GM23248 (cell line): ENCODE data around the gene RIMS1. TPM values are rescaled to one million over a fixed set of nuclear protein-coding genes. Genes with fewer than 3 reads are reported as not detected.

Experiments
- DNase-seq: peaks from one replicate; pipeline ENCODE4 v3.0.0-alpha.2; 2015
- H2AFZ ChIP-seq: fragments of 200-600 bp; sonication (generic); 2 replicates; pipeline ENCODE4 v1.6.1; 2016; ENCODE audit warnings: antibody characterized with exemption
- H3F3A ChIP-seq: fragments of 200-600 bp; sonication (generic); 2 replicates; pipeline ENCODE4 v1.6.1; 2016; ENCODE audit warnings: mild to moderate bottlenecking, antibody characterized with exemption, mixed run types; ENCODE audit not compliant: insufficient read depth
- H3K27ac ChIP-seq: fragments of 200-600 bp; sonication (generic); 2 replicates; pipeline ENCODE4 v1.5.1; 2016; ENCODE audit warnings: mild to moderate bottlenecking
- H3K27me3 ChIP-seq: fragments of 200-600 bp; sonication (generic); replicated peaks from 2 replicates; pipeline ENCODE4 v1.6.1; 2016; ENCODE audit warnings: mild to moderate bottlenecking; ENCODE audit not compliant: insufficient read depth
- H3K36me3 ChIP-seq: fragments of 200-600 bp; sonication (generic); 2 replicates; pipeline ENCODE4 v1.6.1; 2016; ENCODE audit warnings: low read depth, mild to moderate bottlenecking
- H3K4me1 ChIP-seq: fragments of 200-600 bp; sonication (generic); 2 replicates; pipeline ENCODE4 v1.6.1; 2016; ENCODE audit warnings: mild to moderate bottlenecking; ENCODE audit not compliant: insufficient read depth
- H3K4me2 ChIP-seq: fragments of 200-600 bp; sonication (generic); one replicate; pipeline ENCODE4 v1.6.1; 2016; ENCODE audit warnings: mild to moderate bottlenecking; ENCODE audit not compliant: unreplicated experiment
- H3K4me3 ChIP-seq: fragments of 200-600 bp; sonication (generic); 2 replicates; pipeline ENCODE4 v1.5.1; 2016; ENCODE audit warnings: mild to moderate bottlenecking
- H3K79me2 ChIP-seq: fragments of 200-600 bp; sonication (generic); 2 replicates; pipeline ENCODE4 v1.6.1; 2016; ENCODE audit warnings: mild to moderate bottlenecking; ENCODE audit not compliant: insufficient read depth
- H3K9ac ChIP-seq: fragments of 200-600 bp; sonication (generic); 2 replicates; pipeline ENCODE4 v1.6.1; 2016; ENCODE audit warnings: mild to moderate bottlenecking
- H3K9me2 ChIP-seq: fragments of 200-600 bp; sonication (generic); 2 replicates; pipeline ENCODE4 v1.6.1; 2016; ENCODE audit warnings: mixed run types, mild to moderate bottlenecking, moderate library complexity; ENCODE audit not compliant: insufficient read depth
- H3K9me3 ChIP-seq: fragments of 200-600 bp; sonication (generic); one replicate; pipeline ENCODE4 v1.6.1; 2017; ENCODE audit warnings: low read depth
- H4K20me1 ChIP-seq: fragments of 200-600 bp; sonication (generic); 2 replicates; pipeline ENCODE4 v1.6.0; 2016; ENCODE audit not compliant: insufficient read depth
- EZH2 ChIP-seq: fragments of 200-600 bp; sonication (generic); IDR thresholded peaks from 2 replicates; pipeline ENCODE4 v1.6.1; 2018; ENCODE audit warnings: antibody characterized with exemption, mild to moderate bottlenecking; ENCODE audit not compliant: insufficient read depth, poor library complexity, severe bottlenecking
- EZH2phosphoT487 ChIP-seq: fragments of 200-600 bp; sonication (generic); IDR thresholded peaks from 2 replicates; pipeline ENCODE4 v1.6.1; 2018; ENCODE audit warnings: antibody characterized with exemption, moderate library complexity, mild to moderate bottlenecking, low read depth; ENCODE audit not compliant: insufficient read depth
- WGBS, 2 experiments: methylation state at CpG; one replicate each; pipeline ENCODE4 v1.1.6; 2015 to 2017; ENCODE audit warnings: low lambda C conversion rate in 2 of 2, low coverage in 1 of 2; ENCODE audit errors: missing lambda C conversion rate in 2 of 2; 5-methylcytosine and 5-hydroxymethylcytosine counted together
- in situ Hi-C: fragments of 300-500 bp; cut with MboI; formaldehyde crosslinking; loops from 2 replicates; pipeline ENCODE4 v1.15.0; 2020
- polyA plus RNA-seq: library from polyadenylated mRNA; unstranded; fragments of >200 nt; fragmentation: Nextera tagmentation; extraction: Ambion mirVana; gene quantifications from 2 replicates; pipeline ENCODE4 v1.2.1, GENCODE V29; 2016
- total RNA-seq: library from RNA; depleted of rRNA; stranded (reverse); fragments of >200 nt; shearing (Covaris generic); gene quantifications from 2 replicates; pipeline ENCODE4 v1.2.3, GENCODE V29; 2014

The RIMS1 gene
- total and polyA plus RNA-seq, 2 experiments from 2014 or later, result 1.8 to 10.6 TPM

- H3K9ac ChIP-seq, result no peak overlapping the region
- no peak overlapping the region for H3K4me2 ChIP-seq
- whole genome bisulfite sequencing, 2 experiments, result 84 to 90% methylated on average over 3 of the region's 3 CpGs
- H3F3A ChIP-seq, result no peaks in the 10 kb centered on the region
- no peaks in the 10 kb centered on the region for H3K9me2 ChIP-seq
- H3K36me3 ChIP-seq, result no peaks in the 10 kb centered on the region
- no peaks in the 10 kb centered on the region for H4K20me1 ChIP-seq
- in situ Hi-C loops, result no loop called here
- H3K4me3 ChIP-seq, result no peak overlapping the region
- TF ChIP-seq EZH2phosphoT487 (no peak), EZH2 (no peak)
- no peaks in the 10 kb centered on the region for H3K27me3 ChIP-seq
- H3K27ac ChIP-seq, result no peak overlapping the region
- no peaks in the 10 kb centered on the region for H3K79me2 ChIP-seq
- H3K9me3 ChIP-seq, result no peaks in the 10 kb centered on the region
- H2AFZ ChIP-seq, result no peak overlapping the region
- no peak for DNase-seq
- H3K4me1 ChIP-seq, result no peaks in the 10 kb centered on the region
These were observed 487.8 kb downstream of the RIMS1 start for GRCh38 chr6:72374172-72374571.

- in situ Hi-C loops, result no loop called here
- Histone ChIP-seq H3K9ac (no peak overlapping the region), H3K27me3 (no peaks in the 10 kb centered on the region), H3K4me3 (no peak overlapping the region), H2AFZ (0 out of 2 replicates have a peak overlapping the region, but pooled peaks have one; percentile 10), H3K9me2 (no peaks in the 10 kb centered on the region), H3K4me1 (no peaks in the 10 kb centered on the region), H3K4me2 (no peak overlapping the region), H3F3A (no peaks in the 10 kb centered on the region), H3K36me3 (no peaks in the 10 kb centered on the region), H3K27ac (no peak overlapping the region), H3K9me3 (no peaks in the 10 kb centered on the region), H4K20me1 (no peaks in the 10 kb centered on the region), H3K79me2 (no peaks in the 10 kb centered on the region)
- TF ChIP-seq EZH2, result no peak
- no peak for TF ChIP-seq EZH2phosphoT487
- no peak for DNase-seq
- WGBS, 2 experiments, result 26 to 35% methylated on average over 4 of the region's 4 CpGs
These were observed 488.5 kb downstream of the RIMS1 start for GRCh38 chr6:72374857-72375256.

GRCh38 chr6:72376736-72377135 is 490.4 kb downstream of the RIMS1 start:
- H3K4me3 ChIP-seq, result no peak overlapping the region
- H3K27ac ChIP-seq, result no peak overlapping the region
- no peak overlapping the region for H3K9ac ChIP-seq
- no peaks in the 10 kb centered on the region for H3K4me1 ChIP-seq
- no peaks in the 10 kb centered on the region for H4K20me1 ChIP-seq
- no peaks in the 10 kb centered on the region for H3K79me2 ChIP-seq
- no peaks in the 10 kb centered on the region for H3K36me3 ChIP-seq
- H3K9me3 ChIP-seq, result no peaks in the 10 kb centered on the region
- H3F3A ChIP-seq, result no peaks in the 10 kb centered on the region
- no peak for DNase-seq
- WGBS, 2 experiments, result 58 to 72% methylated on average over 2 of the region's 2 CpGs
- no peak for TF ChIP-seq EZH2phosphoT487
- TF ChIP-seq EZH2, result no peak
- no peak overlapping the region for H2AFZ ChIP-seq
- no peak overlapping the region for H3K4me2 ChIP-seq
- H3K27me3 ChIP-seq, result no peaks in the 10 kb centered on the region
- in situ Hi-C loops, result no loop called here
- H3K9me2 ChIP-seq, result no peaks in the 10 kb centered on the region; the same call in 1 of the 2 replicates

- in situ Hi-C loops, result no loop called here
- no peak overlapping the region for H3K4me3 ChIP-seq
These were observed 494.7 kb downstream of the RIMS1 start for GRCh38 chr6:72381076-72381475.

More at GRCh38 chr6:72381076-72381475, 494.7 kb downstream of the RIMS1 start:
- no peak overlapping the region for H3K27ac ChIP-seq
- no peak overlapping the region for H3K4me2 ChIP-seq
- TF ChIP-seq EZH2phosphoT487 (no peak), EZH2 (no peak)
- H3K9me3 ChIP-seq, result no peaks in the 10 kb centered on the region
- no peak overlapping the region for H2AFZ ChIP-seq
- no peak overlapping the region for H3K9ac ChIP-seq
- WGBS, 2 experiments, result 43 to 46% methylated on average over 6 of the region's 6 CpGs
- H3K4me1 ChIP-seq, result no peaks in the 10 kb centered on the region
- no peak for DNase-seq
- H3K79me2 ChIP-seq, result no peaks in the 10 kb centered on the region
- H3K36me3 ChIP-seq, result no peaks in the 10 kb centered on the region
- no peaks in the 10 kb centered on the region; the same call in 1 of the 2 replicates for H3K9me2 ChIP-seq
- no peaks in the 10 kb centered on the region for H3F3A ChIP-seq
- H3K27me3 ChIP-seq, result 0 out of 2 replicates have a peak, but pooled peaks cover 6% of the 10 kb centered on the region
- H4K20me1 ChIP-seq, result no peaks in the 10 kb centered on the region
